Measurements from ENCODE around the gene FADS2. TPM values are rescaled to one million over a fixed set of nuclear protein-coding genes. Genes with fewer than 3 reads are reported as not detected.

Gene FADS2
- total RNA-seq, 4 donors from 2014 or later, result 1.5 to 6.4 (median 4.0) TPM

DNA sequence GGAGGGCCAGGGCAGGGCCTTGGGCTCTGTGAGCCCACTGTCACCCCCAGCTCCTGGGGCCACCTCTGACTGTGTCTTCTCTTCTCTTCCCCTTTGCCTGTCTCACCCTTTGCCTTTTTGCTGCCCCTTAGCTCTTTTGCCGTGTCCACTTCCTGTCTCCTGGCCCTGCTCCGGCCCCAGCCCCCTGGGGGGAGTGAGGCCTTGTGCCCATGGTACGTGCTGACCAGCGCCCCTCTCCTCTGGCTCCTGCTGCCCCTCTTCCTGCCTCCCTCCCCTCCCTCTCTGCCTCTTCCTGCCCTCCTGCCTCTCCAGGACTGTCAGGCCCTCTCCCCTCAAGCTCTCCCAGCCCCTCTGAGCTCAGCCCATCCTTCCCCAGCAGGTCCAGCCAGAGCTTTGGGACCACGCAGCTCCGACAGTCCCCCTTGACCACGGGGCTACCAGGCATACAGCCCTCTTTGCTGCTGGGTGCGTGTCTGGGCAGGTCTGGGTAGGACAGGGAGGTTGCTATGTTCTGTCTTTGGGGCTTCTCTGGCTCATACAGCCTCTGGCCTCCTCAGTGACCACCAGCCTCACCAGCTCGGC lies 47.4 kb upstream of the FADS2 start:
- H3K4me1 ChIP-seq, result peaks cover 0 to 5% of the 10 kb centered on the region in 2 donors
- intact Hi-C loops (cut with DNase I; ENCODE audit: low total_unique reads) (no loop called here), in situ Hi-C loops (cut with MboI; ENCODE audit: low sequenced_read_pairs in 4 of 4) (loop anchor here in 1 of 4 donors (25.0 kb wide), 1 partner anchor 532 kb away; no protein-coding TSS in a partner anchor)
- H3K36me3 ChIP-seq, result peaks cover 0 to 1% of the 10 kb centered on the region in 2 donors
- DNase-seq (no peak), ATAC-seq (no peak)
- TF ChIP-seq POLR2A (IDR thresholded peaks at IDR 0.05), result no peak
- TF ChIP-seq, protein P1, sequence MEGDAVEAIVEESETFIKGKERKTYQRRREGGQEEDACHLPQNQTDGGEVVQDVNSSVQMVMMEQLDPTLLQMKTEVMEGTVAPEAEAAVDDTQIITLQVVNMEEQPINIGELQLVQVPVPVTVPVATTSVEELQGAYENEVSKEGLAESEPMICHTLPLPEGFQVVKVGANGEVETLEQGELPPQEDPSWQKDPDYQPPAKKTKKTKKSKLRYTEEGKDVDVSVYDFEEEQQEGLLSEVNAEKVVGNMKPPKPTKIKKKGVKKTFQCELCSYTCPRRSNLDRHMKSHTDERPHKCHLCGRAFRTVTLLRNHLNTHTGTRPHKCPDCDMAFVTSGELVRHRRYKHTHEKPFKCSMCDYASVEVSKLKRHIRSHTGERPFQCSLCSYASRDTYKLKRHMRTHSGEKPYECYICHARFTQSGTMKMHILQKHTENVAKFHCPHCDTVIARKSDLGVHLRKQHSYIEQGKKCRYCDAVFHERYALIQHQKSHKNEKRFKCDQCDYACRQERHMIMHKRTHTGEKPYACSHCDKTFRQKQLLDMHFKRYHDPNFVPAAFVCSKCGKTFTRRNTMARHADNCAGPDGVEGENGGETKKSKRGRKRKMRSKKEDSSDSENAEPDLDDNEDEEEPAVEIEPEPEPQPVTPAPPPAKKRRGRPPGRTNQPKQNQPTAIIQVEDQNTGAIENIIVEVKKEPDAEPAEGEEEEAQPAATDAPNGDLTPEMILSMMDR (IDR thresholded peaks at IDR 0.05 in 4 of 5, conservative IDR thresholded peaks at IDR 0.05 in 1 of 5), result no peak
- H3K27ac ChIP-seq, result no peak overlapping the region
- H3K27me3 ChIP-seq, result no peaks in the 10 kb centered on the region
- no peak overlapping the region for H3K4me3 ChIP-seq
- H3K9me3 ChIP-seq, result no peaks in the 10 kb centered on the region

DNA sequence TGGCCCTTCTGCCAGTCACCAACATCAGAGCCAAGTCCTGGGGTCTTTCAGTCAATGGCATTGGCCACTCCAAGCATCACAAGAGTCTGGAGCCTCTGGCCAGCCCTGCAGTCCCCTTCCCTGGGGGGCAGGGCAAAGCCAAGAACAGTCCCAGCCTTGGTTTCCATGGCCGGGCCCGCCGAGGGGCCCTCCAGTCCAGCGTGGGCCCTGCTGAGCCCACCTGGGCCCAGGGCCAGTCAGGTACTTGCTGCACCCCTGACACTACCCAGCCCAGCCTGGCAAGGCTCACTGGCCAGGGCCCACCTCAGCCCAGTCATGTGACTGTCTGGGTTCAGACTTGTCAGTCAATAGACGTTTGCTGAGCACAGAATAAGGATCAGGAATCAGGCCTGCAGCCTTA lies 46.5 kb upstream of the FADS2 start:
- peaks cover 0 to 5% of the 10 kb centered on the region in 2 donors for H3K4me1 ChIP-seq
- no peak for ATAC-seq
- TF ChIP-seq, protein P1 (IDR thresholded peaks at IDR 0.05 in 4 of 5, conservative IDR thresholded peaks at IDR 0.05 in 1 of 5), result no peak
- no peak for TF ChIP-seq POLR2A (IDR thresholded peaks at IDR 0.05)
- H3K36me3 ChIP-seq, result peaks cover 0 to 9% of the 10 kb centered on the region in 2 donors
- H3K27me3 ChIP-seq, result no peaks in the 10 kb centered on the region
- intact Hi-C loops (cut with DNase I; ENCODE audit: low total_unique reads) (no loop called here), in situ Hi-C loops (cut with MboI; ENCODE audit: low sequenced_read_pairs in 4 of 4) (loop anchor here in 1 of 4 donors (25.0 kb wide), 1 partner anchor 531 kb away; no protein-coding TSS in a partner anchor)
- no peaks in the 10 kb centered on the region for H3K9me3 ChIP-seq
- no peak for DNase-seq
- no peak overlapping the region for H3K4me3 ChIP-seq
- H3K27ac ChIP-seq, result no peak overlapping the region

DNA sequence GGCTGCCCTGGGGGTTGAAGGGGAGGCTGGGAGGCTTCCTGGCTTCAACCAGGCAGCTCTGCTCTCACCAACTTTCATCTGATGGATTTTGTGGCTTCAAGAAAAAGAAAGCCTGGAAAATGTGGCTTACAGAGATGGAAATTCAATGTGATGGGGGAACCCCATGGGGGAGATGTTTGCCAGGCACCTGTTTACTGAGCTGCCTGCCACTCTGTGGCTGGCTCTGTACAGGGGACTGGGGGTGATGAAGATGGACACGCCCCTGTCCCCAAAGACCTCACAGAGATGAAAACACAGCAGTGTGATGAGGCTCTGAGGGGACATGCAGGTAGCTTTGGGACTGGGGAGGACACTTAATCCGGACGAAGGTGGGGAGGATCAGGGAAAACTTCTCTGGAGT lies 45.8 kb upstream of the FADS2 start:
- Histone ChIP-seq H3K27me3 (no peaks in the 10 kb centered on the region), H3K36me3 (peaks cover 0 to 15% of the 10 kb centered on the region in 2 donors)
- in situ Hi-C loops (cut with MboI; ENCODE audit: low sequenced_read_pairs in 4 of 4), result loop anchor here in 1 of 4 donors (25.0 kb wide), 1 partner anchor 530 kb away; no protein-coding TSS in a partner anchor

GRCh38 chr11:61782841-61783240 lies 45.3 kb upstream of the FADS2 start:
- H3K9me3 ChIP-seq, result no peaks in the 10 kb centered on the region
- H3K4me3 ChIP-seq, result no peak overlapping the region
- ATAC-seq (no peak), DNase-seq (no peak)
- no peak for TF ChIP-seq POLR2A (IDR thresholded peaks at IDR 0.05)
- TF ChIP-seq, protein P1 (IDR thresholded peaks at IDR 0.05 in 4 of 5, conservative IDR thresholded peaks at IDR 0.05 in 1 of 5), result no peak
- H3K36me3 ChIP-seq, result peaks cover 0 to 20% of the 10 kb centered on the region in 2 donors
- H3K27ac ChIP-seq, result no peak overlapping the region
- intact Hi-C loops (cut with DNase I; ENCODE audit: low total_unique reads) (no loop called here), in situ Hi-C loops (cut with MboI; ENCODE audit: low sequenced_read_pairs in 4 of 4) (loop anchor here in 1 of 4 donors (25.0 kb wide), 1 partner anchor 529 kb away; no protein-coding TSS in a partner anchor)
- H3K27me3 ChIP-seq, result no peaks in the 10 kb centered on the region
- no peaks in the 10 kb centered on the region for H3K4me1 ChIP-seq

More for the DNA sequence above, 45.8 kb upstream of the FADS2 start:
- TF ChIP-seq, protein P1 (IDR thresholded peaks at IDR 0.05 in 4 of 5, conservative IDR thresholded peaks at IDR 0.05 in 1 of 5), result no peak
- no peak for TF ChIP-seq POLR2A (IDR thresholded peaks at IDR 0.05)
- H3K9me3 ChIP-seq, result no peaks in the 10 kb centered on the region
- ATAC-seq, result no peak
- no peak overlapping the region for H3K4me3 ChIP-seq
- intact Hi-C loops (cut with DNase I; ENCODE audit: low total_unique reads), result no loop called here
- DNase-seq, result no peak
- no peak overlapping the region for H3K27ac ChIP-seq
- H3K4me1 ChIP-seq, result peaks cover 0 to 5% of the 10 kb centered on the region in 2 donors

Measured in gastrocnemius medialis (tissue), 4 donors.